Measurements from ENCODE around the gene NES.
A peak's percentile ranks its signal among the peaks of the same experiment; 100 is the strongest.

The NES gene

DNA sequence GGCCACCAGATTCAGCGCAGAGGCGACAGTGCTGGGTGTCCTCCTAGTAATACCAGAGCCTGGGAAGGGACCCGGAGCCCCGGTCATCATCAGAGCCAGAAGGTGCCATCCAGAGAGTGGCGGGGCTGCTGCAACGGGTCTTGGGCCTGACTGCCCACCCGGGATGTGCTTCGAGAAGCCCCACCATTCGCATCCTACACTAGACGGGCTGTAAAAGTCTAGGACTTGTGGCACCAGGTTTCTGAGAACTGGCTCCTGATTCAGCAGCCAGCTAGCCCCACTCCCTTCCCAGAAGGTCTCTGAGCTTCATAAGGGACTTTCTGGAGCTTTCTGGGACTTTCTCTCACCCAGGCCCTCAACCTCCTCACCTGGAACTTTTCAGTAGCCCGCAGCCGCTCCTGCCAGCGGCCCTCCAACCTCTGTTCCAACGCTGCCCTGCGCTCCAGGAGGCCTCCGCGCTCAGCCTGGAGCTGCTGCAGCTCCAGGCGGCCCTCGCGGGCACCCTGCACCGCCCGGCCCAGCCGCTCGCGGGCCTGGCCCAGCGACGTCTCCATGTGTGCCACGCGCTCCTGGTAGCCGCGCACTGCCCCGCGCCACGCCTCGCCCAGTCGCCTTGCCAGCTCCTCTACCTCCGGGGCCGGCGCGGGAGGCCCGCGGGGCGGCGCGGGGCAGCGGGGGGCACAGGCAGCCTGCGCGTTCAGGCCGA, 940 bp downstream of the NES start:
- no peaks in the 10 kb centered on the region for H3K9me3 ChIP-seq (ENCODE audit: insufficient read depth, low read depth, low read length)
- peaks cover 35% of the 10 kb centered on the region for H3K36me3 ChIP-seq (ENCODE audit: insufficient read depth, low read depth, low read length)
- H3K4me1 ChIP-seq (ENCODE audit: insufficient read depth, low read length), result peaks cover 31% of the 10 kb centered on the region
- H3K27ac ChIP-seq (ENCODE audit: low read length), result no peak overlapping the region
- H3K4me3 ChIP-seq (ENCODE audit: low read length), result peak overlapping the region; percentile 84
- peak overlapping the region; percentile 90 for H3K9ac ChIP-seq (ENCODE audit: low read depth, low read length)
- H3K27me3 ChIP-seq (ENCODE audit: insufficient read depth, low read length), result peaks cover 29% of the 10 kb centered on the region

DNA sequence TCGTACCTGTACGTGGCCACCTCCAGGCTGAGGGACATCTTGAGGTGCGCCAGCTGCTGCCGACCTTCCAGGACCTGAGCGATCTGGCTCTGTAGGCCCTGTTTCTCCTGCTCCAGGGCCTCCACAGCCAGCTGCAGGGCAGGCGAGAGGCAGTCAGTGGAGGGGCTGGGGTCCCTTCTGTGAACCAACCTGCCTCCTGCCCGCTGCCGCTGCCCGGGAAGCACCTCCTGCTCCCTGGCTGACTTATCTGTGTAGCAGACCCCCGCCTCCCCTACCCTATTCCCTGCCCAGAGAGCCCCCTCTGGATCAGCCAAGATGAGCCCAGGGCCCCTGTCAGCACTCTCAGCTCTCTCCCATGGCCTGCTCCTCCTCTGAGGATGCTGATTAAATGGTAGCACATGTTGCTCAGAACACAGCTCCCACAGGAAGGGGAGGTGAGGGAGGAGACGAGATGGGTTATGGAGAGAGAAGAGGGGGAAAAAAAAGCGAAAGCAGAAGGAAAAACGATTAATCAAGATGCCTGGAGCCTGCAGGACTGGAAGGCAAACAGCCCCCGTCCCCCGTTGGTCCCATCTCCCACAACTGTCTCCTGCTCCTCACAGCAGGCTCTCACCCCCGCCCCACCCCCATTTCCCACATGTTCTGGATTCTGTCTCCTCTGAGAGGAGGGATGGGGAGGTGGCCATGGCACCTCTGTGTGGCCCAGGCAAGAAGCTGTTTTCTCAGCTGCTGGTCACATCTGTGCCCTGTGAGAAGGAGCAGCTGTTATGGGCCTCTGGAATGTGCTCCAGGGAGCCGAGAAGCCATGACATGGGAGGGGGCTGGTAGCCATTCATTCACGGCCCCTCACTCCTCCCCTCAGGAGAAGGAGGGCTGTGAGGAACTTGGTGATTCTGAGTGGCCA, 1.7 kb downstream of the NES start:
- Histone ChIP-seq H3K36me3 (ENCODE audit: insufficient read depth, low read depth, low read length) (peaks cover 39% of the 10 kb centered on the region), H3K27me3 (ENCODE audit: insufficient read depth, low read length) (peaks cover 29% of the 10 kb centered on the region), H3K4me1 (ENCODE audit: insufficient read depth, low read length) (peaks cover 31% of the 10 kb centered on the region), H3K9me3 (ENCODE audit: insufficient read depth, low read depth, low read length) (no peaks in the 10 kb centered on the region), H3K9ac (ENCODE audit: low read depth, low read length) (peak overlapping the region; percentile 90; the same call in 1 of the 2 replicates), H3K4me3 (ENCODE audit: low read length) (peak overlapping the region; percentile 84), H3K27ac (ENCODE audit: low read length) (no peak overlapping the region)

- Histone ChIP-seq H3K4me3 (ENCODE audit: low read length) (peak overlapping the region; percentile 84), H3K27me3 (ENCODE audit: insufficient read depth, low read length) (peaks cover 25% of the 10 kb centered on the region), H3K36me3 (ENCODE audit: insufficient read depth, low read depth, low read length) (peaks cover 39% of the 10 kb centered on the region), H3K27ac (ENCODE audit: low read length) (peak overlapping the region; percentile 90), H3K9me3 (ENCODE audit: insufficient read depth, low read depth, low read length) (no peaks in the 10 kb centered on the region), H3K9ac (ENCODE audit: low read depth, low read length) (peak overlapping the region; percentile 90; the same call in 1 of the 2 replicates), H3K4me1 (ENCODE audit: insufficient read depth, low read length) (peaks cover 41% of the 10 kb centered on the region)
Observed at GRCh38 chr1:156673387-156674121, 3.7 kb downstream of the NES start.

DNA sequence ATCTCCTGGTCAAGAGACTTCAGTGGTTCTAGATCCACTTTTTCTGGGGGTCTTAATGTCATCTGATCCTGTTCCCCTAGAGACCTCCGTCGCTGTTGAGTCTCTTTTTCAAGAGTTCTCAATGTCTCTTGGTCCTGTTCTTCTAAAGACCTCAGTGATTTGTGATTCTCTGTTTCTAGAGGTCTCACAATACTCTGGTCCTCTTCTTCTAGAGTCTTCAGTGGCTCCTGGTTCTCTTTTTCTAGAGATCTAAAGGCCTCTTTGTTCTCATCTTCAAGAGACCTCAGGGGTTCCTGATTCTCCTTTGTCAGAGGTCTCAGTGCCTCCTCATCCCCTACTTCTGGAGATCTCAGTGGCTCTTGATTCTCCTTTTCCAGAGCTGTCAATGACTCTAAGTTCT, 5.4 kb downstream of the NES start:
- peaks cover 48% of the 10 kb centered on the region for H3K4me1 ChIP-seq (ENCODE audit: insufficient read depth, low read length)
- H3K9me3 ChIP-seq (ENCODE audit: insufficient read depth, low read depth, low read length), result no peaks in the 10 kb centered on the region
- H3K27me3 ChIP-seq (ENCODE audit: insufficient read depth, low read length), result peaks cover 20% of the 10 kb centered on the region
- no peak overlapping the region for H3K27ac ChIP-seq (ENCODE audit: low read length)
- H3K4me3 ChIP-seq (ENCODE audit: low read length), result no peak overlapping the region
- peaks cover 39% of the 10 kb centered on the region for H3K36me3 ChIP-seq (ENCODE audit: insufficient read depth, low read depth, low read length)
- no peak overlapping the region for H3K9ac ChIP-seq (ENCODE audit: low read depth, low read length)

- Histone ChIP-seq H3K4me3 (ENCODE audit: low read length) (no peak overlapping the region), H3K4me1 (ENCODE audit: insufficient read depth, low read length) (peaks cover 46% of the 10 kb centered on the region), H3K9ac (ENCODE audit: low read depth, low read length) (no peak overlapping the region), H3K36me3 (ENCODE audit: insufficient read depth, low read depth, low read length) (peaks cover 39% of the 10 kb centered on the region), H3K27me3 (ENCODE audit: insufficient read depth, low read length) (peaks cover 10% of the 10 kb centered on the region), H3K9me3 (ENCODE audit: insufficient read depth, low read depth, low read length) (no peaks in the 10 kb centered on the region), H3K27ac (ENCODE audit: low read length) (no peak overlapping the region)
Observed at GRCh38 chr1:156670791-156671190, 6.4 kb downstream of the NES start.

GRCh38 chr1:156670359-156670758, 6.8 kb downstream of the NES start:
- no peaks in the 10 kb centered on the region for H3K9me3 ChIP-seq (ENCODE audit: insufficient read depth, low read depth, low read length)
- no peak overlapping the region for H3K27ac ChIP-seq (ENCODE audit: low read length)
- peaks cover 6% of the 10 kb centered on the region; the same call in 1 of the 2 replicates for H3K27me3 ChIP-seq (ENCODE audit: insufficient read depth, low read length)
- H3K36me3 ChIP-seq (ENCODE audit: insufficient read depth, low read depth, low read length), result peaks cover 39% of the 10 kb centered on the region
- H3K4me3 ChIP-seq (ENCODE audit: low read length), result no peak overlapping the region
- H3K4me1 ChIP-seq (ENCODE audit: insufficient read depth, low read length), result peaks cover 50% of the 10 kb centered on the region
- H3K9ac ChIP-seq (ENCODE audit: low read depth, low read length), result no peak overlapping the region

DNA sequence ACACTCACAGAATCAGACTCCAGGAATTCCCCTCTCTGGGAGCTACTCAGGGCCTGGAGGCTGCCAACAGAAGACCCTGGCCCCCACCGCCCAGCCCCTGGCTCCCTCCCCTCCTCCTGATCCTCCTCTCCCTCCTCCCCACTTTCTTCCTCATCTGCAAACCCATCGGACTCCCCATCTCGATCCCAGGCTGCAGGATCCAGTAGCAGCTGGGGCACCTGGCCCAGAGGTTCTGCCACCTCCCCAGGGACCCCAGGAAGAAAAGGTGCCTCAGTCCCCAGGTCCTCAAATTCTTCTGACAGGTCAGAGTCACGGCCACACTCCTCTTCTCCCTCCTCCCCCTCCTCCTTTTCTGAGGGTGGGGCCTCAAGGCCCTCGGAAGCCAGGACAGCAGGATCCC, 7.4 kb downstream of the NES start:
- H3K4me3 ChIP-seq (ENCODE audit: low read length), result no peak overlapping the region
- H3K27me3 ChIP-seq (ENCODE audit: insufficient read depth, low read length), result peaks cover under 1% of the 10 kb centered on the region; the same call in 1 of the 2 replicates
- H3K4me1 ChIP-seq (ENCODE audit: insufficient read depth, low read length), result peaks cover 48% of the 10 kb centered on the region
- H3K9ac ChIP-seq (ENCODE audit: low read depth, low read length), result peak overlapping the region; percentile 56; the same call in 1 of the 2 replicates
- H3K36me3 ChIP-seq (ENCODE audit: insufficient read depth, low read depth, low read length), result peaks cover 34% of the 10 kb centered on the region
- no peak overlapping the region for H3K27ac ChIP-seq (ENCODE audit: low read length)
- no peaks in the 10 kb centered on the region for H3K9me3 ChIP-seq (ENCODE audit: insufficient read depth, low read depth, low read length)

DNA sequence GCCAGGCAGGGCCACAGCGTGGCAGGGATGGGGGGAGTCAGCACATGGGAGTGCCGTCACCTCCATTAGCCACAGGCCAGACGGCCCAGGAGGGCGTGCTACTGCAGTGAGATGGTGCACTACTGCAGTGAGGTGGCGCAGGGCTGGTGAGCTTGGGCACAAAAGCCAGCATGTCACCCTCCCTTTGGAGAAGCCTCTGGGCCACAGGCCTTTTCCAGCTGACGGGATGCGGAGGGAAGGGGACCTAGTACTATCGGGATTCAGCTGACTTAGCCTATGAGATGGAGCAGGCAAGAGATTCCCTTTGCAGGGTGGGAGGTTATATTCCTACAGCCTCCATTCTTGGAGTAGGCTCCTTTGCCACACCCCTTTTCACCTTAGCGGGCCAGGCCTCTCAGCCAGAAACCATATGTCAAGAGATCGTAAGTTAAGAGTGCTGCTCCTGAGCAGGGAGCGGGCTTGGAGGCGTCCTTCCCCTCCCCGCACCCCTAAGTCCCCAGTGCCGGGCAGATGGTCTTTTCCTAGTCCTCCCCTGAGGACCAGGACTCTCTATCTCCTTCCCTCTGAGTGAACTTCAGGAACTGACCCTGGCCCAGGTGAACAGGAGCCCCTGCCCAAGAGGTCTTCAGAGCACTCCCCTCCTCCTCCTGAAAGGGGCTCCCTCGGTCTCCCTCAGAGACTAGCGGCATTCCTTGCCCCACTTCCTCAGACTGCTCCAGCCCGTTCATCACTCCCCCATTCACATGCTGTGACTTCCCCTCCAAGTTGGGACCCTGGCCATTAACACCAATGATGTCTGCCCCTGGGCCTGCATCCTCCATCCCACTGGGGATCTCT, 8.2 kb downstream of the NES start:
- H3K4me1 ChIP-seq (ENCODE audit: insufficient read depth, low read length), result peaks cover 48% of the 10 kb centered on the region
- peak overlapping the region; percentile 56; the same call in 1 of the 2 replicates for H3K9ac ChIP-seq (ENCODE audit: low read depth, low read length)

GRCh38 chr1:156667968-156668709, 9.1 kb downstream of the NES start:
- Histone ChIP-seq H3K36me3 (ENCODE audit: insufficient read depth, low read depth, low read length) (peaks cover 22% of the 10 kb centered on the region), H3K9ac (ENCODE audit: low read depth, low read length) (peak overlapping the region; percentile 47; the same call in 1 of the 2 replicates), H3K27ac (ENCODE audit: low read length) (peak overlapping the region; percentile 18), H3K4me1 (ENCODE audit: insufficient read depth, low read length) (peaks cover 51% of the 10 kb centered on the region), H3K9me3 (ENCODE audit: insufficient read depth, low read depth, low read length) (no peaks in the 10 kb centered on the region), H3K4me3 (ENCODE audit: low read length) (no peak overlapping the region), H3K27me3 (ENCODE audit: insufficient read depth, low read length) (no peaks in the 10 kb centered on the region)

More for the DNA sequence above, 8.2 kb downstream of the NES start:
- Histone ChIP-seq H3K36me3 (ENCODE audit: insufficient read depth, low read depth, low read length) (peaks cover 26% of the 10 kb centered on the region), H3K4me3 (ENCODE audit: low read length) (peak overlapping the region; percentile 2; the same call in 1 of the 2 replicates), H3K9me3 (ENCODE audit: insufficient read depth, low read depth, low read length) (no peaks in the 10 kb centered on the region), H3K27me3 (ENCODE audit: insufficient read depth, low read length) (no peaks in the 10 kb centered on the region), H3K27ac (ENCODE audit: low read length) (no peak overlapping the region)

- H3K9me3 ChIP-seq (ENCODE audit: insufficient read depth, low read depth, low read length), result no peaks in the 10 kb centered on the region
- no peaks in the 10 kb centered on the region for H3K27me3 ChIP-seq (ENCODE audit: insufficient read depth, low read length)
- peak overlapping the region; percentile 18 for H3K27ac ChIP-seq (ENCODE audit: low read length)
- peaks cover 17% of the 10 kb centered on the region for H3K36me3 ChIP-seq (ENCODE audit: insufficient read depth, low read depth, low read length)
- H3K9ac ChIP-seq (ENCODE audit: low read depth, low read length), result peak overlapping the region; percentile 47; the same call in 1 of the 2 replicates
- H3K4me3 ChIP-seq (ENCODE audit: low read length), result no peak overlapping the region
- H3K4me1 ChIP-seq (ENCODE audit: insufficient read depth, low read length), result peaks cover 51% of the 10 kb centered on the region
Observed at GRCh38 chr1:156667610-156667967, 9.6 kb downstream of the NES start.
